ENCODE results near the gene PIK3R2. TPM values are rescaled to one million over a fixed set of nuclear protein-coding genes. Genes with fewer than 3 reads are reported as not detected.

The PIK3R2 gene
- total and polyA plus RNA-seq, 2 of the 13 experiments (the other 11 are each of a cell fraction or from before 2014, with no cell fraction given), result 18.6 to 25.3 TPM

DNA sequence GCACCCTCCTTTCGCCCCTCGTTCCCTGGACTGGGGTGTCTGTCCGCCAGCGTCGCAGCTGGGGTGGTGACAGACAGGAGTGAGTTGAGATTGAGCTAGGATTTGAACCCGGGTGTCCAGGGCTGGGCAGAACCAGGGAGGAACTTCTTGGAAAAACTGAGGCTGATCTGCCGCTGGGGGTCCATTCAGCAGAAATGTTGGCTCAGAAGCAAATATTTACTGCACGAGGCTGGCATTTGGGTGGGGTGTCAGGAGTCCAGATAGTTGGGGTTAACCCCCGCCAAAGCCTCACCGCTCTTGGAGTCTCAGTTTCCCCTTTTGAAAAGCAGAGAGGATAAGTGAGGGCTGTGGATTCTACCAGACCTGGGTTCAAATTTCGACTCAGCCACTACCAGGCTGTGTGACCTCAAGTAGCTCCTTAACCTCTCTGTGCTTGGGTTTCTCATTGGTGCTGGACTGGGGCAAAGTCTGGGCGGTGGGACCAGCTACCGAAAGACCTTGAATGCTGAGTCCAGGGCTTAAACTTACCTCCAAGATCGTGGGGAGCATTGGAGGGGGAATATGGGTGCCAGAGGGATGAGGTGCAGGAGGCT lies 34.4 kb upstream of the PIK3R2 start (continued):
- TF ChIP-seq GPN1 (CRISPR knock-in tag; IDR thresholded peaks at IDR 0.05; ENCODE audit: borderline replicate concordance) (no peak), CHCHD3 (CRISPR knock-in tag; IDR thresholded peaks at IDR 0.05) (no peak), ZNF768 (CRISPR knock-in tag; IDR thresholded peaks at IDR 0.05) (peak; percentile 99), ZNF563 (CRISPR knock-in tag; IDR thresholded peaks at IDR 0.05) (0 out of 2 replicates have a peak, but pooled peaks have one; percentile 10), ZNF180 (CRISPR knock-in tag; IDR thresholded peaks at IDR 0.05; ENCODE audit: borderline replicate concordance, low read depth) (no peak), RCOR2 (CRISPR knock-in tag; IDR thresholded peaks at IDR 0.05) (peak; percentile 22; the same call in 1 of the 2 replicates)
- TF ChIP-seq, protein P1, sequence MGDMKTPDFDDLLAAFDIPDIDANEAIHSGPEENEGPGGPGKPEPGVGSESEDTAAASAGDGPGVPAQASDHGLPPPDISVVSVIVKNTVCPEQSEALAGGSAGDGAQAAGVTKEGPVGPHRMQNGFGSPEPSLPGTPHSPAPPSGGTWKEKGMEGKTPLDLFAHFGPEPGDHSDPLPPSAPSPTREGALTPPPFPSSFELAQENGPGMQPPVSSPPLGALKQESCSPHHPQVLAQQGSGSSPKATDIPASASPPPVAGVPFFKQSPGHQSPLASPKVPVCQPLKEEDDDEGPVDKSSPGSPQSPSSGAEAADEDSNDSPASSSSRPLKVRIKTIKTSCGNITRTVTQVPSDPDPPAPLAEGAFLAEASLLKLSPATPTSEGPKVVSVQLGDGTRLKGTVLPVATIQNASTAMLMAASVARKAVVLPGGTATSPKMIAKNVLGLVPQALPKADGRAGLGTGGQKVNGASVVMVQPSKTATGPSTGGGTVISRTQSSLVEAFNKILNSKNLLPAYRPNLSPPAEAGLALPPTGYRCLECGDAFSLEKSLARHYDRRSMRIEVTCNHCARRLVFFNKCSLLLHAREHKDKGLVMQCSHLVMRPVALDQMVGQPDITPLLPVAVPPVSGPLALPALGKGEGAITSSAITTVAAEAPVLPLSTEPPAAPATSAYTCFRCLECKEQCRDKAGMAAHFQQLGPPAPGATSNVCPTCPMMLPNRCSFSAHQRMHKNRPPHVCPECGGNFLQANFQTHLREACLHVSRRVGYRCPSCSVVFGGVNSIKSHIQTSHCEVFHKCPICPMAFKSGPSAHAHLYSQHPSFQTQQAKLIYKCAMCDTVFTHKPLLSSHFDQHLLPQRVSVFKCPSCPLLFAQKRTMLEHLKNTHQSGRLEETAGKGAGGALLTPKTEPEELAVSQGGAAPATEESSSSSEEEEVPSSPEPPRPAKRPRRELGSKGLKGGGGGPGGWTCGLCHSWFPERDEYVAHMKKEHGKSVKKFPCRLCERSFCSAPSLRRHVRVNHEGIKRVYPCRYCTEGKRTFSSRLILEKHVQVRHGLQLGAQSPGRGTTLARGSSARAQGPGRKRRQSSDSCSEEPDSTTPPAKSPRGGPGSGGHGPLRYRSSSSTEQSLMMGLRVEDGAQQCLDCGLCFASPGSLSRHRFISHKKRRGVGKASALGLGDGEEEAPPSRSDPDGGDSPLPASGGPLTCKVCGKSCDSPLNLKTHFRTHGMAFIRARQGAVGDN (CRISPR knock-in tag; IDR thresholded peaks at IDR 0.05), result peak; percentile 13
- TF ChIP-seq, protein P2, sequence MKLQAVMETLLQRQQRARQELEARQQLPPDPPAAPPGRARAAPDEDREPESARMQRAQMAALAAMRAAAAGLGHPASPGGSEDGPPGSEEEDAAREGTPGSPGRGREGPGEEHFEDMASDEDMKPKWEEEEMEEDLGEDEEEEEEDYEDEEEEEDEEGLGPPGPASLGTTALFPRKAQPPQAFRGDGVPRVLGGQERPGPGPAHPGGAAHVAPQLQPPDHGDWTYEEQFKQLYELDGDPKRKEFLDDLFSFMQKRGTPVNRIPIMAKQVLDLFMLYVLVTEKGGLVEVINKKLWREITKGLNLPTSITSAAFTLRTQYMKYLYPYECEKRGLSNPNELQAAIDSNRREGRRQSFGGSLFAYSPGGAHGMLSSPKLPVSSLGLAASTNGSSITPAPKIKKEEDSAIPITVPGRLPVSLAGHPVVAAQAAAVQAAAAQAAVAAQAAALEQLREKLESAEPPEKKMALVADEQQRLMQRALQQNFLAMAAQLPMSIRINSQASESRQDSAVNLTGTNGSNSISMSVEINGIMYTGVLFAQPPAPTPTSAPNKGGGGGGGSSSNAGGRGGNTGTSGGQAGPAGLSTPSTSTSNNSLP (IDR thresholded peaks at IDR 0.05; ENCODE audit: low read depth, low read length), result no peak
- TF ChIP-seq, protein P3, sequence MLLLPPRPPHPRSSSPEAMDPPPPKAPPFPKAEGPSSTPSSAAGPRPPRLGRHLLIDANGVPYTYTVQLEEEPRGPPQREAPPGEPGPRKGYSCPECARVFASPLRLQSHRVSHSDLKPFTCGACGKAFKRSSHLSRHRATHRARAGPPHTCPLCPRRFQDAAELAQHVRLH (CRISPR knock-in tag; IDR thresholded peaks at IDR 0.05; ENCODE audit: borderline replicate concordance, low read depth), result 0 out of 2 replicates have a peak, but pooled peaks have one; percentile 13
